ENCODE results near the gene TRIM59.
A peak's percentile ranks its signal among the peaks of the same experiment; 100 is the strongest.

TRIM59 gene

DNA sequence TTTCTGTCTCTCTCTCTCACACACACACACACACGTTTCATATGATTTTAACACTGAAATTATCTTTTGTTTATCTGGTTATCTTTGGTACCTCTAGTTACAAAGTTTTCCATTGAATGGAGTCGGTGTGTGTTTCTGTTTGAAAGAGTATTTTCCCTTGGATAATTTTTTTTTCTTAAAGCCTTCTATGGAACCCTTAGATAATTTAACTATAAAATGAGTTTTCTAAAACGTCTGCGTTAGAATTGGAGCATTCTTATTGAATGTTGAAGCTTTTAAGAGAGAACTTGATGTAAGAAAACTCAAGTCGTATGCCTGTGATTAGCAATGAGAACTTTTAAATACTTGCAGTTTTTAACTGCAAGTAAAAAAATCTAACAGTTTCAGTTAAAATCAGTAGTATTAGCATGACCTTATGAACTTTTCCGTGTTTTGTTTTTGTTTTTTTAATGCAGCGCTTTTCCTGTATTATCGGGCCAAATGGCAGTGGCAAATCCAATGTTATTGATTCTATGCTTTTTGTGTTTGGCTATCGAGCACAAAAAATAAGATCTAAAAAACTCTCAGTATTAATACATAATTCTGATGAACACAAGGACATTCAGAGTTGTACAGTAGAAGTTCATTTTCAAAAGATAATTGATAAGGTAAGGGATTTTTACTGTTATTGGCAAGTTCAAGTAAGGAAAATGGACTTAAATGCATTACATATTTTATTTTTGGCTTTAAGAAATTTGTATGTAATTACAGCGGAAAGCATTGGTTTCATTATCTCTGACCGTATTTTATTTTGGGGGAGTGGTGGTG lies 47.2 kb downstream of the TRIM59 start:
- no peak for DNase-seq

DNA sequence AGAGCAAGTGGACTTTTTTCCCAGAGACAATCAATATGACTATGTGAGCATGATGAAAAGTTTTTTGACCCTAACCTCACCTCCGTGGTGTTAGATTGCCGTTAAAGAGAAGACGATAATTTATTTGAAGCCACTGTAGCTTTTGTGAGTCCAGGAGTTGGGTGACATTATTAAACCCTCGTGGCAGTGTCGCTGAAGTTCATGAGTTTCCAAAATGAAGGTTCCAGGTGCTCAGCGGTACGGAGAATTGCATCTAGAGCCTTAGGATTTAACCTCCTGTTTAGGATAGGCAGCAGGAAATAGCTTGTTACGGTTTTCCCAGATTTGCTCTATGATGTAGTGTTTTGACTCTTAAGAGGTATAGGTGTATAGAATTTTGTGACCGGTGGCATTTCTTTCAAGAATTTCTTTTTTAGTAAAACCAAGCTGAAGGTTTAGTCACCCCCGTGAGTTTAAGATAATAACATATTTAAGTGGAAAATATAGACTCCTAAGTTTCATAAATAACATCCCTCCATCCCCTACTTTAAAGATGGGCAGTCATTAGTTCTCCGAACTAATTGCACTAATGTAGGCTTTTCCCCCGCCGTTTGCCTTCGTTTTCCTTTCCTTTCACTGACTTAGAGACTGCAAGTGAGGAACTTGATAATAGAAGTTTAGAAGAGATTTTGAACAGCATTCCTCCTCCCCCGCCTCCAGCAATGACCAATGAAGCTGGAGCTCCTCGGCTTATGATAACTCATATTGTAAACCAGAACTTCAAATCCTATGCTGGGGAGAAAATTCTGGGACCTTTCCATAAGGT lies 48.1 kb downstream of the TRIM59 start:
- peak; percentile 25 for DNase-seq

DNA sequence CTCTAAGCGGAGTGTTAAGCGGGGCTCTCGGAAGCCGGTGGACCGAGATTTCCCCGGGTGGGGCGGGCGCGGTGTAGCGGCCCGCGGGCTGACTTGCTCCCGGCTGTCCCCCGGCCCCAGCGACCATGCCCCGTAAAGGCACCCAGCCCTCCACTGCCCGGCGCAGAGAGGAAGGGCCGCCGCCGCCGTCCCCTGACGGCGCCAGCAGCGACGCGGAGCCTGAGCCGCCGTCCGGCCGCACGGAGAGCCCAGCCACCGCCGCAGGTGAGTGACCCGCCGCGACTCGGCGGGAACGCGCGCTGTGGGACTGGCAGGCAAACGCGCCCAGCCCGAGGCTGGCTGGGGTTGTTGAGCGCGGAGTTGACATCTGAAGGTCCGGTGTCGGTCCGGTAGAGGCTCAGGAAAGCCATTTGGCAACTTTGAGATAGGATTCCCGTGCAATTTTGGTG lies 48.9 kb downstream of the TRIM59 start:
- no peak for DNase-seq

DNA sequence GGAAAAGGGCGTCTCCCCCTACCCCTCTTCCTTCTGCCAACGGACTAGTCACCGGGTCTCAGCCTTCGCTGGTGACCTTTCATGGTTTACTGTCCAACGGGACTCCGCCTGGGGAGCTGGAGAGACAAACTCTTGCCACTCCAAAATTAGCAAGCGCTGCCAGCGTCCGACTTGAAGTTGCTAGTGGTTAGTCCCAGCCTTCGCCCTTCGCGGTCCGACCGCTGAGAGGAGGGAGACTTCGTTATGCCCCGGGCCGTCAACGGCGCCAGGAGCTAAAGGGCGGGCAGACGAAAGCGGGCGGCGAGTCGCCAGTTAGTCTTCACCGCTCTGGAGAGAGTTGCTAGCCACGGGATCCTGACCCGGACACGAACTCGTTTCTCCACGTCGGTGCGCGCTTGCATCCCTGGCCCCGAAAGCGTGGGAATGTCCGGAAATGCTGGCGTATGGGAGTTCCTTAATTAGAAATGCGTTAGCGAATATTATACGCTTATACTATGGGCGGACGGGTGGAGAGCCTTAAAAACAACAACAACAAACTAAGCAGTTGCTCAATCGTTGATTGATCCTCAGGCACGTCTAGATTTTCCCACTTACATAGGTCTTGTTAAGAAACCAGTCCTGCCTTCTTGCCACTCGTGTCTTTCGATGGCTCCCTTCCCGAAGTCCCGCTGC lies 49.4 kb downstream of the TRIM59 start:
- DNase-seq = peak; percentile 28

DNA sequence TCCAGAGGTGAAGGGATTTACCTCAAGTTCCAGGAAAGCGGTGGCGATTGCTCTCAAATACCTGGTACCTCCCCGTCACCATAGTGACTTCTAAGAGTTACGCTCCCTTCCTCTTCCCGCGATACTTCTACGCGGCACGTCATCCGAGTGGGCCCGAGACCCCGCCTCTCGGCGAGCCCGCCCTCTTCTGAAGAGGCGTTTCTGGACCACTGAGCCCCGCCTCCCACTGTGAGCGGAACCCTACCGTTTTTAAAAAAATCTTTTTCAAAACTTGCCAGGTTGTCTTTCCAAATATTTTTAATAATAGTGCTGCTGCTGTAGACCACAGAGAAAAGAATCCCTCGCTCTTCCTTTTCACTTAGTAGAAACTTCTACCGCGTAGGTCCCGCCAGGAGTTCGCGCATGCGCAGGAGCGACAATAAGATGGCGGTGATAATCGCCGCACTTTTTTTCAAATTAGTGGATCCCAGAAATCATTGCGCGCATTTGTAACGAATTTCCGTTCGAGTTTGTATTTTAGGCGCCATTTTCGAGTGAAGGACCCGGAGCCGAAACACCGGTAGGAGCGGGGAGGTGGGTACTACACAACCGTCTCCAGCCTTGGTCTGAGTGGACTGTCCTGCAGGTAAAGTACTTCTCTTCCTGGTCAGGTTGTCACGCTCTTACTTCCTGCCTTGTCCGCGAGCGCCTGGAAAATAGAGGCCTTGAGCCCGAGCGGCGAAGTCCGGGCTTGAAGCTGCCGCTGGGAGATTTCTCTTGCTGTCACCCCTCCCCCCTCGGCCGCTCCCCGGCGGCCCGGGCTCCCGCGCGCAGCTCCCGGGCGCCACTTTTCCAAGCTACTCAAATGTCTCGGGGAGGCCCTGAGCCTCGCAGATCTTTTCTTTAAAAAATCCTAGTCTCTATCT lies 50.2 kb downstream of the TRIM59 start, which contains the start of the genes IFT80 and SMC4:
IFT80 (minus strand) TSS at position 101 of the 905 bp plus-strand sequence. CDS start 14,625 bp downstream, outside the sequence.
SMC4 (plus strand) TSS at position 526 of the 905 bp plus-strand sequence. CDS start 1,177 bp downstream, outside the sequence.
- DNase-seq = peak; percentile 97

DNA sequence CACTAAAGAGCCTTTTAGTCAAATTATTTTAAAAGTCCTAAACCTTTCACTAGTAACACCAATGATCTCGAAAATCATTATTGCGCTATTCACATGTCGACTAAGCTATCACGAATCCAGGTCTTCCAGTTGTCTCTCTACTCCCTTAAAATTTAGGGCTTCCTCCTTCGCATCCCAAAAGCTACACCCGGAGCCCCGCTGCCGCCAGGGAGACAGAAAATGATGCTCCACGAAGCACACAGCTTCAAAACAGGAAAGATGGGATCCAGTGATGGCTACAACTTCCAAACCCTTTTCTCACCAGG lies 50.8 kb downstream of the TRIM59 start:
- no peak for DNase-seq

DNA sequence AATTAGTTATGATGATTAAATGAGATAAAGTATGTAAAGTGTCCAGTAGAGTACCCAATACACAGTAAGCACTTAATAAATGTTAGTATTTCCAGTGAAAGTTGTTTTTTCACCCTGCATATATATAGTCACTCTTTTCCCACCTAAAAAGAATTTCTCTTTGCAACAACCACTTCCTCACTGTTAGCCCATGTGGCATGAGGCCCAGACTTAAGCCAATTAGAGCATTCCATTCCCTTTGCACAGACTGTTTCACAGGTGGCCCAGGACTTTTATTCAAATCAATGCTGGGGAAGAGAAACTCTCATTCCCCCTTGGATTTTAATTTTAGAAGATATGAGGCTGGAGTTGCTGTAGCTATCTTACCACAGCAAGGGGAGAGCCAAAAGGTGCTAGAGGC lies 54.3 kb downstream of the TRIM59 start:
- no peak for DNase-seq

DNA sequence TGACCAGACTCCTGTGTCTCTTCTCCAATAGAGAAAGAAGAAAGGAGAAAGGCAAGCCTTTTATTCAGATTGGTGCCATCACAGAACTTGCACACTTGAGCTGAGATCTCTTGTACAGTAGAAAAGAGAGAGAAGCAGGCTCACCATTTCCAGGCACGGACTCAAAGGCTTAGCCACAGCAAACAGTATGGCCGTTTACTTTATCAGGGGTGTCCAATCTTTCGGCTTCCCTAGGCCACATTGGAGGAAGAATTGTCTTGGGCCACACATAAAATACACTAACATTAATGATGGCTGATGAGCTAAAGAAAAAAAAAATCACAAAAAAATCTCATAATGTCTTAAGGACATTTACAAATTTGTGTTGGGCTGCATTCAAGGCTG lies 55.6 kb downstream of the TRIM59 start:
- DNase-seq = no peak

DNA sequence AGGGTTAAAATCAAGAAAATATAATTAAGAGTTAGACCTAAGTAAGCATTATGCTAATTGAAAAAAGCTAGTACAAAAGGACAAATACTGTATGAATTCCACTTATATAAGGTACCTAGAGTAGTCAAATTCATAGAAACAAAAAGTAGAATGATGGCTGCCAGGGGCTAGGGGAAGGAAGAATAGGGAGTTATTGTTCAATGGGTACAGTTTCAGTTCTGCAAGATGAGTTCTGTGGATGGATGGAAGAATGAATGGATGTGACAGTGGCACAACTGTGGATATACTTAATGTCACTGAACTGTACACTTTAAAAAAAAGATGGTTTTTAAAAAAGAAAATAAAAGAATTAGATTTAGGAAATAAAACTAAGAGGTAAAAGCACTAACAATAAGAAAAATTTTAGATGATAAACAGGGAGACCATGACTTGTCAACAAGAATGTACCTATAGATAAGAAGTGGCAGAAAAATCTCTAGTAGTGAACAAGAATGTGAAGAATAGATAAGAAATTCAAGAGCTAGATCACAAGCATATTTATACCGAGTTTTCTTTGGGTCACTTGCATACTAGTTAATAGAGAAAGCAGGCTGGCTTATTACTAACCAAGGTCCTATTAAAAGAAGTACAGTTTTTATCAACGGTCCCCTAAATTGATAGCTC lies 56.1 kb downstream of the TRIM59 start:
- no peak for DNase-seq

DNA sequence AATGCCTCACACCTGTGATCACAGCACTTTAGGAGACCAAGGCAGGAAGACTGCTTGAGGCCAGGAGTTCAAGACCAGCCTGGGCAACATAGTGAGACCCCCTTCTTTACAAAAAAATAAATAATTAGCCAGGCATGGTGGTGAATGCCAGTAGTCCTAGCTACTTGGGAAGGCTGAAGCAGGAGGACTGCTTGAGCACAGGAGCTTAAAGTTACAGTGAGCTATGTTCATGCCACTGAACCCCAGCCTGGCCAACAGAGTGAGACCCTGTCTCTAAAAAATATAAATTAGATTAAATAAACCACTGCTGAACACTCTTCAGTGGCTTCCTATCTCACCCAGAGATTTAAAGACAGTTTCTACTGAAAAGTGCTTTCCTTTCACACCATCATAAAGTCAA lies 56.8 kb downstream of the TRIM59 start:
- no peak for DNase-seq

DNA sequence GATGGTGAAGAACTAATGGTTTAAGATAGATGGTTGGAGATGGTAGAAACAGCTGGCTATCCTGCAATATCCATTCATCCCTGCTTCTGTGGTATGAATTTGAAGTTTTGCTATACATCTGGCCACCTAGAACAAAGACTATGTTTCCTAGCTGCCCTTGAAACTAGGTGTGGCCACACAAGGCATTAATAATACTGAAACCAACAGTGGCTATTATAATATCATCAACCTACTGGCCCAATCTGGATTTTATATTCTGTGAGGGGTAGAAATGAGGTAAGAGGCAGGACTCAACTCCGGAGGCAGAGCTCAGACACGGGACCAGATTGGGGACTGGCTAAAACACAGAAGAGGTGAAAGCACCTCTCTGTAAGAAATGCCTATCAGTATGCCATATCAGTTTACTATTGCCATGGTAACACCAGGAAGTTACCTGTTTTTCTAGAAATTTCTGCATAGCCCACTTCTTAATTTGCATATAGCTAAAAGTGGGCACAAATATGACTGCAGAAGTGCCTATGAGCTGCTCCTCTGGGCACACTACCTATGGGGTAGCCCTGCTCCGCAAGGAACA lies 58.9 kb downstream of the TRIM59 start:
- DNase-seq = no peak

Data from CD4-positive, alpha-beta T cell treated with Interleukin-17A for 1 hour (primary cell).